Mesothelial cell of epicardium (in vitro differentiated cells): ENCODE measurements around the gene UVSSA. TPM values are rescaled to one million over a fixed set of nuclear protein-coding genes. Genes with fewer than 3 reads are reported as not detected.
A peak's percentile ranks its signal among the peaks of the same experiment; 100 is the strongest.

Experiments used
- DNase-seq, 2 experiments: peaks; one replicate each; pipeline ENCODE4 v3.0.0; 2021; ENCODE audit warnings: low spot score in 2 of 2; ENCODE audit not compliant: unreplicated experiment in 2 of 2
- H3K27ac Mint-ChIP-seq: 2 replicates; pipeline ENCODE4 v1.8.0; 2021; ENCODE audit warnings: mixed read lengths
- H3K27me3 Mint-ChIP-seq: 2 replicates; pipeline ENCODE4 v1.8.0; 2021; ENCODE audit warnings: low read depth, mixed read lengths
- H3K36me3 Mint-ChIP-seq: 2 replicates; pipeline ENCODE4 v1.8.0; 2021; ENCODE audit warnings: mixed read lengths
- H3K4me1 Mint-ChIP-seq: 2 replicates; pipeline ENCODE4 v1.8.0; 2021; ENCODE audit warnings: mixed read lengths
- H3K4me3 Mint-ChIP-seq: 2 replicates; pipeline ENCODE4 v1.8.0; 2021; ENCODE audit warnings: mild to moderate bottlenecking, moderate library complexity, mixed read lengths
- H3K9me3 Mint-ChIP-seq: 2 replicates; pipeline ENCODE4 v1.8.0; 2021; ENCODE audit warnings: mixed read lengths
- total RNA-seq: library from RNA; stranded (reverse); gene quantifications from 3 replicates; pipeline ENCODE4 v1.2.1, GENCODE V29; 2021
- TF ChIP-seq, protein P1 (sequence below): fragments of 200-600 bp; sonication (generic); IDR thresholded peaks from one replicate; pipeline ENCODE4 v1.5.0; 2021; ENCODE audit warnings: antibody characterized with exemption; ENCODE audit not compliant: unreplicated experiment

Gene UVSSA
- total RNA-seq, 1 donor from 2014 or later, result 62.9 TPM

- peaks cover 12% of the 10 kb centered on the region for H3K4me1 Mint-ChIP-seq
- no peaks in the 10 kb centered on the region for H3K9me3 Mint-ChIP-seq
- H3K27me3 Mint-ChIP-seq, result no peaks in the 10 kb centered on the region
- no peak overlapping the region for H3K4me3 Mint-ChIP-seq
- no peak overlapping the region for H3K27ac Mint-ChIP-seq
- peaks cover 59% of the 10 kb centered on the region for H3K36me3 Mint-ChIP-seq
- DNase-seq, result no peak
- TF ChIP-seq, protein P1, sequence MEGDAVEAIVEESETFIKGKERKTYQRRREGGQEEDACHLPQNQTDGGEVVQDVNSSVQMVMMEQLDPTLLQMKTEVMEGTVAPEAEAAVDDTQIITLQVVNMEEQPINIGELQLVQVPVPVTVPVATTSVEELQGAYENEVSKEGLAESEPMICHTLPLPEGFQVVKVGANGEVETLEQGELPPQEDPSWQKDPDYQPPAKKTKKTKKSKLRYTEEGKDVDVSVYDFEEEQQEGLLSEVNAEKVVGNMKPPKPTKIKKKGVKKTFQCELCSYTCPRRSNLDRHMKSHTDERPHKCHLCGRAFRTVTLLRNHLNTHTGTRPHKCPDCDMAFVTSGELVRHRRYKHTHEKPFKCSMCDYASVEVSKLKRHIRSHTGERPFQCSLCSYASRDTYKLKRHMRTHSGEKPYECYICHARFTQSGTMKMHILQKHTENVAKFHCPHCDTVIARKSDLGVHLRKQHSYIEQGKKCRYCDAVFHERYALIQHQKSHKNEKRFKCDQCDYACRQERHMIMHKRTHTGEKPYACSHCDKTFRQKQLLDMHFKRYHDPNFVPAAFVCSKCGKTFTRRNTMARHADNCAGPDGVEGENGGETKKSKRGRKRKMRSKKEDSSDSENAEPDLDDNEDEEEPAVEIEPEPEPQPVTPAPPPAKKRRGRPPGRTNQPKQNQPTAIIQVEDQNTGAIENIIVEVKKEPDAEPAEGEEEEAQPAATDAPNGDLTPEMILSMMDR, result no peak
Measured at GRCh38 chr4:1342003-1342402, 5.0 kb upstream of the UVSSA start.

GRCh38 chr4:1344696-1345095 is 2.3 kb upstream of the UVSSA start:
- TF ChIP-seq, protein P1, result no peak
- Mint-ChIP-seq H3K9me3 (no peaks in the 10 kb centered on the region), H3K4me1 (peaks cover 26% of the 10 kb centered on the region), H3K36me3 (peaks cover 36% of the 10 kb centered on the region), H3K27ac (peak overlapping the region; percentile 69), H3K4me3 (peak overlapping the region; percentile 81), H3K27me3 (no peaks in the 10 kb centered on the region)
- no peak for DNase-seq

DNA sequence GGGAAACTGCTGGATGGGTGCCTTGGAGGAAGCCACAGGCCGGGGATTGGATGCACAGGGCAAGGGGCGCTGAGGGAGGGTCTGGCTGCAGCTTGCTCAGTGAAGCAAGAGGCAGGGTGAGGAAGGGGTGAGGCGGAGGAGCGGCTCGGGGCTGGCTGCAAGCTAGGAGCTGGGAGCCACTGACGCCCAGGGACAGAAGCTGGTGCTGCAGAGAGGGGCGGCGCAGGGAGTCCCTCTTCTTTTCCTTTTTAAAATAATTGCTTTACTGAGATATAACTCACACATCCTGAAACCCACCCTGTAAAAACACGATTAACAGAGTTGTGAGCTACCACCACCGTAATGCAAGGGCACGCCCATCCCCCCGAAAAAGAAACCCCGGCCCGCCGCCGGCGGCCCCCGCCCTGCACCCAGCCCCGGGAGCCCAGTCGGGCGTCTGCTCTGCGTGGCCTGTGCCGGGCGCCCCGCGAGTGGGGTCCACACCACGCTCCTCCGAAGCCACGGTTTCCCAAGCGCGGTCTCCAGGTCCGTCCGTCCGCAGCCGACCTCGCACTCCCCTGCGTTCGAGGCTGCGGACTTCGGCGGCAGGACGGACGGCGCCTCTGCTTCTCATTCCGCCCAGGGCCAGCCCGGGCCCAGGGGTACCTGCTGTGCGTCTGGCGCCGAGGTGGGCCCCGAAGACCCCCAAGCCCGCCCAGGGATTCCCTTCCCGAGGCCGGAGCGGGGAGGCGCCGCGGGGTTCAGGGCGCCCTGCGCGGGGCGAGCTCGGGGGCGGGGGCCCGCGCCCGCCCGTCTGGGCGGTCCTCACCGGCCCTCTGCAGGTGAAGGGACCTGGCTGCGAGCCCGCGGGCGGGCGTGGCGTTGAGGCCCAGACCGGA is 866 bp upstream of the UVSSA start:
- DNase-seq, result peak; percentile 56 to 73
- peak overlapping the region; percentile 96 for H3K27ac Mint-ChIP-seq
- peaks cover 28% of the 10 kb centered on the region for H3K4me1 Mint-ChIP-seq
- TF ChIP-seq, protein P1, result no peak
- peak overlapping the region; percentile 81 for H3K4me3 Mint-ChIP-seq
- no peaks in the 10 kb centered on the region for H3K27me3 Mint-ChIP-seq
- no peaks in the 10 kb centered on the region for H3K9me3 Mint-ChIP-seq
- peaks cover 22% of the 10 kb centered on the region for H3K36me3 Mint-ChIP-seq

- no peaks in the 10 kb centered on the region for H3K27me3 Mint-ChIP-seq
- H3K4me3 Mint-ChIP-seq, result peak overlapping the region; percentile 83
- peak overlapping the region; percentile 96 for H3K27ac Mint-ChIP-seq
- TF ChIP-seq, protein P1, result no peak
- peak; percentile 45 to 77 for DNase-seq
- peaks cover 10% of the 10 kb centered on the region for H3K36me3 Mint-ChIP-seq
- no peaks in the 10 kb centered on the region for H3K9me3 Mint-ChIP-seq
- H3K4me1 Mint-ChIP-seq, result peaks cover 30% of the 10 kb centered on the region
Measured at GRCh38 chr4:1347410-1347864, 429 bp downstream of the UVSSA start.

- no peaks in the 10 kb centered on the region for H3K27me3 Mint-ChIP-seq
- peaks cover 30% of the 10 kb centered on the region for H3K4me1 Mint-ChIP-seq
- TF ChIP-seq, protein P1, result no peak
- peak overlapping the region; percentile 83 for H3K4me3 Mint-ChIP-seq
- H3K36me3 Mint-ChIP-seq, result peaks cover 9% of the 10 kb centered on the region
- peak overlapping the region; percentile 96 for H3K27ac Mint-ChIP-seq
- no peaks in the 10 kb centered on the region for H3K9me3 Mint-ChIP-seq
- no peak for DNase-seq
Measured at GRCh38 chr4:1348014-1348513, 1.1 kb downstream of the UVSSA start.
